ENCODE results near the gene SSH3. TPM values are rescaled to one million over a fixed set of nuclear protein-coding genes. Genes with fewer than 3 reads are reported as not detected.
A peak's percentile ranks its signal among the peaks of the same experiment; 100 is the strongest.

SSH3 gene
- total RNA-seq, 1 donor from 2014 or later, result 7.2 TPM

DNA sequence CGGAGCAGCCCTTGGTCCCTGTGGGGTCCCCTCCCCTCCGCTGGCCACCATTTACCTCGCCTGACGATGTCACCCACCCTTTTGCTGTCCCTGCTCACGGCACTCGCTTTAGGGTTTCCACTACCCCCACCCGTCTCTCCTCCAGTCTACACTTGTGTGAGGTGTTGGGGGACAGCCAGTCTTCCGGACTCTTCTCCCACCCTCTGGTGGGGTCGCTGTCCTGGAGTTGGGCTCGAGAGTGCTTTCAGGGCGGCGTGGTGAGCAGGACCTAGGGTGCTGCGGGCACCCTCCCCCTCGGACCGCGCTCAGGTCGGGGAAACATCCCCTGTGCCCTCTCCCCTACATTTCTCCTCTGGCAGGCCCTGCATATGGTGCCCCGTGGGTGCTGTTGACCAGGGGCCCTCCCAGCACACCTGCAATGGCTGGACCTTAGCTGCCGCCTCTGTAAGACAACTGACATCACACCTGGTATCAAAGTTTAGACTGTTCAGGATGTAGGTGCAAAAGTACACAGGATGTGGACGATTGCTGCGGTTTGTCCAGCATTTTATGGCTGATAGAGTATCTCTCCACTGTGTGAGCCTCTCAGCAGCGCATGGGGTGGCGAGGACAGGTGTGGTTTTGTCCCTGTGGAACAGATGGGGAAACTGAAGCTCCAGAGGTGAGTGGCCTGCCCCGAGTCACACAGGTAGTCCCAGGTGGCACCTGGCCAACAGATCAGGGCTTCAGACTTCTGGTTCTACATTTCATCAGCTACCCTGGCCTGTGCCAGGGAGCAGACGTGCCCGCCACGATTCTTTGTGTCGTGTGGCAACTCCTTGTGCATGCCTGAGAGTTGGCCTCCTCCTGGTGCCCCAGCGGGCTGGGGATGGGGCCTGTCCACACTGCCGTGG lies 35.9 kb upstream of the SSH3 start:
- no peak for DNase-seq (ENCODE audit: low read depth in 2 of 2)

DNA sequence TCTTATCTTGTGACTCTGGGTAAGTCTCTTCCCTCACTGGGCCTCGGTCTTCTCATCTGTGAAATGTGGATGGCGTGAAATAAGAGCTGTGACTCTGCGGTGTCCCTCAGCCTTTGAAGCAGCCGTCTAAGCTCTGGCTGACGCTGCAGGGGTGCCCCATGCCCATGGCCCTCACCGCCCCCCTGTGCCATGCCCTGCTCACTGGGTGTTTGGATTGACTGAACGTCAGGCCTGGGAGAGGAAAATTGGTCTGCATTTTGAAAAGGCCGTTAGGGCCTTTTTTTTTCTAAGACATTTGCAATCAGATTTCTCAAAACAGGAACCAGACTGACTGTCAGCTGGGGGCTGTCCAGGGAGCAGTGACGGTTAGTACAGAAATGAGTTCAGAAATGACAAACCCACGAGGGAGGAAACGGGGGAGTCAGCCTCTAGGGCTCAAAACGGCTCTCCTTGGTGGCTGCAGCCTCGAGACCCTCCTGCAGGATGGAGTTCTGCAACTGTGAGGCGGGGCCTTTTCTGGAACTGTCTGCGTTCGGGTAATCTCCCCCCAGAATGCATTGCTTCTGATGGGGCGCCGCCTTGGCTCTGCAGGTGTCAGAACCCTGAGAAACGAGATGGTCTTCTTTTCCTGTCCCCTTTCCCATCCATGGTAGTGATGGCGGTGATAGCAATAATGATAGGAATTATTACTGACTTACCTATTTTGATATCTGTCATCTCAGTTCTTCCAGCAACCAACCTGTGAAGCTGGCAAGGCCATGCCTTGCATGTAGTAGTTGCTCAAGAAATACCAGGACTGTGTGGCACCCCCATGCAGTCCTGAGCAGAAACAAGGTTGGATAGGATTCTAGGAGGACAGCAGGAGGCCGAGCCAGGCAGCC lies 35.0 kb upstream of the SSH3 start:
- no peak for DNase-seq (ENCODE audit: low read depth in 2 of 2)

- no peak for DNase-seq (ENCODE audit: low read depth in 2 of 2)
Measured at GRCh38 chr11:67268962-67269268, 34.4 kb upstream of the SSH3 start.

DNA sequence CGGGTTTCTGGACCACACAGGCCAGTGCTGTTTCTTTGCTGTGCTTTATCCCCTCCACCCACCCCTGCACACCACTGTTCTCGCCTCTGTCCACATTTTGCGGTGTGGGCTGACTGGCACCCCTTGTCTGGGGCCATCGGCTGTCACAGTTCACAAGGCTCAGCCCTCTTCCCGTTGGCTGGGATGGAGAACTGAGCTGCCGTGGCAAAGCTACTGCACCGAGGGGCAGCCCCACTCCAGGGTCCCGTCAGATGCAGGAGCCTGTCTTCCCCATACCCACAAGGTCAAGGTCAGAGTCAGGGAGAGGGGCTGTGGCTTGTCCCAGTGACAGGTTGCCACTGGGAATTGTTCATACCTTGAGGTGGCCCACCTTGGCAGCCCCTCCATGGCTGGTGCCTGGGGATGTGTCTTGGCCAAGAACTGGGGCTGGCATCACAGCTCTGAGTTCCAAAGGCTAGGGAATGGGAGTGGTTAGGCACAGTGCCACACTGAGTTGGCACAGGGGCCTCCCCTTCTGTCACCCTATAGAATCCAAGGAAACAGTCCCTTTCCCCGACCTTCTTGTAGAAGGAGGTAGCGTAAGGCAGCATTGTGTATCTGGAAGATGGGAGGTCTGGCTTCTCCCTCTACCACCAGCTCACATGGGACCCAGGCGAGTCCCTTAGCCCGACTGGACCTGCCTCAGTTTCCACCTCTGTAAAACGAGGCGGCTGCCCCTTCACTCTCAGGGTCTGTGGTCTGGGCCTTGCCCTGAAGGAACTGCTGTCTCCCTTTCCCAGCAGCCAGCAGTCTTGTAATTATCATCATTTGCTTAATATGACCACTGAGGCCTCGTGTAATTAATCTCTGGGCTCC lies 33.7 kb upstream of the SSH3 start:
- DNase-seq (ENCODE audit: low read depth in 2 of 2), result no peak

GRCh38 chr11:67270256-67271204 lies 32.8 kb upstream of the SSH3 start:
- DNase-seq (ENCODE audit: low read depth in 2 of 2), result peak in 1 of 2 donors; percentile 15

DNA sequence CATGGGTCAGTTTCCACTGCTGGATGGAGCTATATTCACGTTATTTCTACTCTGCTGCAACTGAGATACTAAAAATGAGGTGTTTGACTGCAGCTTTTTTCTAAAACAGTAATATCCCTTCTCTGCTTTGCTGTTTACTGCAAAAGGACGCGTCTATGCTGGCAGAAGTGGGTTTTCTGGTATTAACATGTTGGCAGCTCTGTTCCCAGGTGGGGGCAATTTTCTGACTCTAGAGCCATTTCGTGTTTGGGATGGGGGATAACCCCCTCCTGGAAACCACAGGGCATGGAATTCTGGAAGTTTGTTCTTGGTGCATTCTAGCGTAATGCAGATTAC lies 32.2 kb upstream of the SSH3 start:
- no peak for DNase-seq (ENCODE audit: low read depth in 2 of 2)

GRCh38 chr11:67271541-67272284 lies 31.6 kb upstream of the SSH3 start:
- DNase-seq (ENCODE audit: low read depth in 2 of 2), result no peak

DNA sequence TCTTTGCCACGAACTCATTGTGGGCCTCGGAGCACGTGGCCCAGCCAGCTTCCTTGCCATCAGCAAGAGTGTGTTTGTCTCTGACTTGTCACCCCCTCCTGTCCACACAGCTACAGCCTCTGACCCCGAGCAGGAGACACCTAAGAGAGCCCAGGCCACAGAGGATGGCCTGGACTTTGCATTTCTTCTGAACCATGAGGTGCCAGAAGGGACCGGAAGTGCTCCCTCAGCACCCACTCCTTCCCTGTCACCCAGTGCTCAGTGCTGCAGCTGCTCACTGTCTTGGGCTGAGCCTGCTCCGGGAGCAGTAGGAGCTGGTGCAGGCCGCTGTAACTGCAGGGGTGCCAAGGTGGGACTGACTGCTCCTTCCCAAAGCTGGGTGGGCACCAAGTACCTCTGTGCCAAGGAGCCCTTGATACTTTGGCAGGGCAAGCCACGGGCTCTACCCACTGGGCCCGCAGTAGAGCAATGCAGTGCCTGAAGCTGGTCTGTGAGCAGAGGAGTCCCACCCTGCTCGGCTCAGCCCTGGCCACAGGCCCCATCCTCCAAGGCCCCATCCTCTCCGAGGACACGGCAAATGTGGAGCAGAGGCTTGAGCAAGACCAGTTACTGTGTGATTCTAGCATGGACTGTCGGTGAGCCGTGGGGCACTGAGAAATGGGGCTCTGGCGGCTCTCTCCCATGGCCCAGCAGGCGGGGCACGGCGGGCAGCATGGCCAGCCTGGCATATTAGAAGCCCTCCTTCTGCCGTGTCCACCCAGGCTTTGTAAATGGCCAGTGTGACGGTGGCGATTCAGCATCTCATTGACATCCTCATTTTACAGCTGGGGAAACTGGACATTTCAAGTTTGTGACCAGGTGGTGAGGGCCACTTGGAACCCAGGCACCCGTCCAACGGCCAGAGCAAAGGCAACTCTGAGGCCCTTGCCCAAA lies 30.7 kb upstream of the SSH3 start:
- DNase-seq (ENCODE audit: low read depth in 2 of 2), result no peak

DNA sequence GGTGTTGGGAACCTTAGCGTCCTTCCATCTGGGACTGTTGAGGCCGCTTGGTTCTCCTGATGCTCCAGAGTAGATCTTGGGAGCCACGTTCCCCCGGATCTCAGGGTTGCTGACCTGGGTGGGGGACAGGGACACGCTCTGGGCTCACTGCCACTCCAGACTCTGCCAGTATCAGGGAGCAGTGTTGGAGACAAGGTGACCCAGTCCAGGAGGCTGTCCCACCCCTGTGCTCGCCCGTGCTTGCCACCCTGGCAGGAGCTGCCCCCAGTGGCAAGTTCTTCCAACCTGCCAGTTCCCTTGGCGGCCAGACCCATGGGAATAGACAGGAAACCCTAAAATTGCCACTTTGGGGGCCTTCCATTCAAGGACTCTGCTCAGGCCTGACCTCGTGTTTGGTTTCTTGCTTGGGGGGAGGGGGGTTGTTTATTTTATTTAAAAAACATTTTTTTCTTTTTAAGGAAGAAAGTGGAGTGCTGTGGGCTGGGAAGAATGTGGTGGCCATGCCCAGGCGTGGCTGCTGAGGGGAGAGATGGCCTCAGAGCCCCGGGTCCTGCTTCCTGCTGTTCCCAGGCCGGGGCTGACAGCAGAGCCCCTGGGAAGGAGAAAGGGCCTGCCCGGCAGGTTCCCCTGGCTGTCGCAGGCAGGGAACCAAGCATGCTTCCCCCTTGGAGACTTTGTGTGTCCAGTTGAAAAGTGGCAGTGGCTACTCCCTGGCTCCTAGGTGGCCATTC lies 29.9 kb upstream of the SSH3 start:
- no peak for DNase-seq (ENCODE audit: low read depth in 2 of 2)

DNA sequence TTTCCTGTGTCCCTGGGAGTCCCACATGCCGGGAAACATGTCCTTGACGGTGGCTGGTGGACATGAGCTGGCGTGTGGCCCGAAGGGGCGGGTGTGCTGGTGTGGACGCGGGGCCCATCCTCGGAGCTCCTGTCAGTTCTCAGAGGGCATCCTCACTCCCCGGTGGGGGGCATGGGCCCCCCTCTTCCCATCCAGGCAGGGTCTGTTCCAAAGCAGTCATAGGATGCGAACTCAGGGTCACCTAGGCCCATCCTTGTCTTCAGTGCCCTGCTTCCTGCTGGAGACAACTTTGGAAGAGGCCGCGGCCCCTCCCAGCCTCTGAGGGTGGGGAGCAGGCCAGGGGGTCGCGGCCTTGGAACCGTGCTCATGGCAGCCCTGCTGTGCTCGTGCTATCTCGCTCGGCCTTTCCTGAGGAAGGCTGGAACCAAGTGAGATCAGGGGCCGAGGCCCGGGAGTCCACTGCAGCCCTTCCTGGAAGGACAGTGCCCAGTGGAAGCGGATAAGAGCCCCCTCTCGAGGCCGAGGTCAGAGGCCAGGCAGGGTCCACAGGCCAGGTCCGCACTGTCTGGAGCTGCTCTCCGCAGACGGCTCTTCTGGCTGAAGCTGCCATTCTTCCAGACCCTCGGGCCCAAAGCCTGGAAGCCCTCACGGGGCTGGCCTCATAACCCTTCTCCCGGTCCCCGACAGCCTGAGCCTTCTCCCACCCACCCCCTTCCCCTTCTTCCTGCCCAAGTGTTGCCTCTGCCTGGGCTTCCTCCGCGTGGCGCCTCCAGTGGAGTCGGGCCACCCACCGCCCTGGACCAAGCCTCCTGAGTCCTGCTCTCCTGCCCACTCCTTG lies 28.3 kb upstream of the SSH3 start:
- no peak for DNase-seq (ENCODE audit: low read depth in 2 of 2)

DNA sequence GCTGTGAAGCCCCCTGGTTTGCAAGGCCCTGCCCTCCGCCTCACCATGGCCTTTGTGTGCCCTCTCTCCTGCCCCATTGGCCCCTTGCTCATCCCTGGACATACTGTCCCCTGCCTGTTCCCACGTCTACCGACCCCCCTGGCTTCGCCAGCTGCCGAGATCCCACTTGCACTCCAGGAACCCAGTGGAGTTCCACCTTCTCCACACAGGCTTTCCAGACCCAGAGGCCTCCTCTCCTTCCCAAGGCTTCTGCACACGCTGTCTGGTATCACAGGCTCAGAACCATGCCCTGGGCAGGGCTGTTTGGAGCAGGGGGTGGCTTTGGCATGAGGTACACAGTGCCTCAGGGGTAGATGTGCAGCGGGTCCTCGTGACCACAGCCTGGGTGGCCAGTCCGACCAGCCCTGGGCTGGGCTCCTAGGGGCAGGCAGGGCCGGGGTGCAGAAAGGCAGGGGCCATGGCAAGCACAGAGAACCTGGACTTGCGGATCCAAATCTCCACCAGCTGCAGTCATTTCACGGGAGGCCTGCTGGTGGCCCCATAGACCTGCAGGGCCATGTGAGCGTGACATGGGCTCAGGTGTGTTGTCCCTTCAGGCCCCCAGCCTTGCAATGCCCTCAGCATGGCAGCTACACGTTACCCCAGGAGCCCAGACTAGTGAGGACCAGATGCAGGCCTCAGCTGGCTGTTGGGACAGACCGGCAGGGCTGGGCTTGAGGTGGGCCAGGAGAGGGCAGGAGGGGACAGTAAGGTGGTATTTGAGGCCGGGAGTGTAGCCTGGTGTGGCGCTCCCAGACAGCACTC lies 27.5 kb upstream of the SSH3 start:
- DNase-seq (ENCODE audit: low read depth in 2 of 2), result no peak

GRCh38 chr11:67276781-67277230 lies 26.5 kb upstream of the SSH3 start:
- peak in 1 of 2 donors; percentile 68 for DNase-seq (ENCODE audit: low read depth in 2 of 2)

GRCh38 chr11:67277231-67277961 lies 25.9 kb upstream of the SSH3 start:
- peak; percentile 42 to 89 for DNase-seq (ENCODE audit: low read depth in 2 of 2)

- DNase-seq (ENCODE audit: low read depth in 2 of 2), result no peak
Measured at GRCh38 chr11:67278135-67278938, 25.0 kb upstream of the SSH3 start.
